ENCODE measurements around the gene C1orf21. TPM values are rescaled to one million over a fixed set of nuclear protein-coding genes. Genes with fewer than 3 reads are reported as not detected.

The C1orf21 gene
- total RNA-seq, 1 donor from 2014 or later, result 0.09 TPM

GRCh38 chr1:184627007-184627341 is 240.1 kb downstream of the C1orf21 start:
- H3K4me1 Mint-ChIP-seq, result no peaks in the 10 kb centered on the region
- intact Hi-C loops (cut with micrococcal nuclease), result no loop called here
- H3K27me3 Mint-ChIP-seq, result peaks cover 1% of the 10 kb centered on the region
- H3K9me3 Mint-ChIP-seq, result no peaks in the 10 kb centered on the region
- no peaks in the 10 kb centered on the region for H3K36me3 Mint-ChIP-seq (ENCODE audit: low read depth)
- no peak overlapping the region for H3K27ac Mint-ChIP-seq
- no peak for ATAC-seq (ENCODE audit: low read depth)
- ChIA-PET POLR2A (no interaction called here), CTCF (no interaction called here)
- no peak for DNase-seq
- H3K4me3 Mint-ChIP-seq, result no peak overlapping the region
- no peak for TF ChIP-seq CTCF (IDR thresholded peaks at IDR 0.05)

- no peaks in the 10 kb centered on the region for H3K9me3 Mint-ChIP-seq
- ChIA-PET CTCF (no interaction called here), POLR2A (no interaction called here)
- H3K4me1 Mint-ChIP-seq, result no peaks in the 10 kb centered on the region
- peaks cover 1% of the 10 kb centered on the region for H3K27me3 Mint-ChIP-seq
- no peak for TF ChIP-seq CTCF (IDR thresholded peaks at IDR 0.05)
- ATAC-seq (ENCODE audit: low read depth), result no peak
- no peaks in the 10 kb centered on the region for H3K36me3 Mint-ChIP-seq (ENCODE audit: low read depth)
- DNase-seq, result no peak
- no peak overlapping the region for H3K4me3 Mint-ChIP-seq
- H3K27ac Mint-ChIP-seq, result no peak overlapping the region
- intact Hi-C loops (cut with micrococcal nuclease), result no loop called here
Observed at GRCh38 chr1:184629266-184629665, 242.4 kb downstream of the C1orf21 start.

- no peak for TF ChIP-seq CTCF (IDR thresholded peaks at IDR 0.05)
- H3K36me3 Mint-ChIP-seq (ENCODE audit: low read depth), result no peaks in the 10 kb centered on the region
- ATAC-seq (ENCODE audit: low read depth), result no peak
- ChIA-PET CTCF (no interaction called here), POLR2A (no interaction called here)
- H3K4me3 Mint-ChIP-seq, result no peak overlapping the region
- H3K27me3 Mint-ChIP-seq, result peaks cover 4% of the 10 kb centered on the region
- no peak overlapping the region for H3K27ac Mint-ChIP-seq
- no peaks in the 10 kb centered on the region for H3K9me3 Mint-ChIP-seq
- H3K4me1 Mint-ChIP-seq, result no peaks in the 10 kb centered on the region
- intact Hi-C loops (cut with micrococcal nuclease), result no loop called here
- no peak for DNase-seq
Observed at GRCh38 chr1:184630679-184631060, 243.8 kb downstream of the C1orf21 start.

GRCh38 chr1:184632415-184633175 is 245.8 kb downstream of the C1orf21 start:
- DNase-seq (no peak), ATAC-seq (ENCODE audit: low read depth) (no peak)
- H3K9me3 Mint-ChIP-seq, result no peaks in the 10 kb centered on the region
- H3K27ac Mint-ChIP-seq, result no peak overlapping the region
- no peaks in the 10 kb centered on the region for H3K36me3 Mint-ChIP-seq (ENCODE audit: low read depth)
- no peak overlapping the region for H3K4me3 Mint-ChIP-seq
- no peaks in the 10 kb centered on the region for H3K4me1 Mint-ChIP-seq
- TF ChIP-seq CTCF (IDR thresholded peaks at IDR 0.05), result no peak
- intact Hi-C loops (cut with micrococcal nuclease), result no loop called here
- POLR2A ChIA-PET, result no interaction called here
- H3K27me3 Mint-ChIP-seq, result peaks cover 6% of the 10 kb centered on the region
- CTCF ChIA-PET, result no interaction called here

GRCh38 chr1:184633785-184634184 is 247.0 kb downstream of the C1orf21 start:
- CTCF ChIA-PET, result no interaction called here
- DNase-seq, result no peak

More at GRCh38 chr1:184633785-184634184, 247.0 kb downstream of the C1orf21 start:
- POLR2A ChIA-PET, result no interaction called here
- Mint-ChIP-seq H3K27ac (no peak overlapping the region), H3K9me3 (no peaks in the 10 kb centered on the region), H3K27me3 (peaks cover 6% of the 10 kb centered on the region), H3K4me1 (no peaks in the 10 kb centered on the region), H3K36me3 (ENCODE audit: low read depth) (no peaks in the 10 kb centered on the region), H3K4me3 (no peak overlapping the region)
- no peak for TF ChIP-seq CTCF (IDR thresholded peaks at IDR 0.05)
- no peak for ATAC-seq (ENCODE audit: low read depth)
- intact Hi-C loops (cut with micrococcal nuclease), result no loop called here
